HEK293 (cell line): ENCODE data around the gene ADPGK.

Source experiments
- CTCF ChIP-seq: fragments of 450-650 bp; formaldehyde crosslinking; IDR thresholded peaks from 2 replicates; pipeline ENCODE4 v1.5.1; 2016; ENCODE audit warnings: missing biosample characterization, missing genetic modification characterization
- KLF16 ChIP-seq: fragments of 450-650 bp; formaldehyde crosslinking; IDR thresholded peaks from 2 replicates; pipeline ENCODE4 v1.5.1; 2017; ENCODE audit warnings: missing biosample characterization, missing genetic modification characterization
- PATZ1 ChIP-seq: fragments of 450-650 bp; formaldehyde crosslinking; IDR thresholded peaks from 2 replicates; pipeline ENCODE4 v1.5.1; 2016; ENCODE audit warnings: missing biosample characterization, missing genetic modification characterization
- REST ChIP-seq: fragments of 450-650 bp; formaldehyde crosslinking; IDR thresholded peaks from 2 replicates; pipeline ENCODE4 v1.5.1; 2016; ENCODE audit warnings: missing biosample characterization, missing genetic modification characterization
- SP2 ChIP-seq: fragments of 450-650 bp; formaldehyde crosslinking; IDR thresholded peaks from 2 replicates; pipeline ENCODE4 v1.5.1; 2016; ENCODE audit warnings: missing biosample characterization, missing genetic modification characterization
- YY1 ChIP-seq: fragments of 450-650 bp; formaldehyde crosslinking; IDR thresholded peaks from 2 replicates; pipeline ENCODE4 v1.5.1; 2018; ENCODE audit warnings: missing biosample characterization, missing genetic modification characterization
- ZFP69B ChIP-seq: fragments of 450-650 bp; formaldehyde crosslinking; IDR thresholded peaks from 2 replicates; pipeline ENCODE4 v1.5.1; 2016; ENCODE audit warnings: missing biosample characterization, missing genetic modification characterization
- ZNF138 ChIP-seq: fragments of 450-650 bp; formaldehyde crosslinking; IDR thresholded peaks from 2 replicates; pipeline ENCODE4 v1.5.1; 2016; ENCODE audit warnings: missing biosample characterization, missing genetic modification characterization, borderline replicate concordance
- ZNF174 ChIP-seq: fragments of 450-650 bp; formaldehyde crosslinking; IDR thresholded peaks from 2 replicates; pipeline ENCODE4 v1.5.0; 2017; ENCODE audit warnings: missing biosample characterization, mild to moderate bottlenecking, missing genetic modification characterization
- ZNF248 ChIP-seq: fragments of 450-650 bp; formaldehyde crosslinking; IDR thresholded peaks from 2 replicates; pipeline ENCODE4 v1.5.1; 2017; ENCODE audit warnings: missing biosample characterization, missing genetic modification characterization
- ZNF266 ChIP-seq: fragments of 450-650 bp; formaldehyde crosslinking; IDR thresholded peaks from 2 replicates; pipeline ENCODE4 v1.5.1; 2016; ENCODE audit warnings: missing biosample characterization, missing genetic modification characterization, low read depth
- ZNF362 ChIP-seq: fragments of 450-650 bp; formaldehyde crosslinking; IDR thresholded peaks from 2 replicates; pipeline ENCODE4 v1.5.1; 2016; ENCODE audit warnings: missing biosample characterization, missing genetic modification characterization
- ZNF555 ChIP-seq: fragments of 450-650 bp; formaldehyde crosslinking; conservative IDR thresholded peaks from 2 replicates; pipeline ENCODE4 v1.5.1; 2017; ENCODE audit warnings: missing biosample characterization, mild to moderate bottlenecking, missing genetic modification characterization, inconsistent platforms
- ZNF660 ChIP-seq: fragments of 450-650 bp; IDR thresholded peaks from 2 replicates; pipeline ENCODE4 v1.5.1; 2018; ENCODE audit warnings: missing biosample characterization, mild to moderate bottlenecking, missing genetic modification characterization

GRCh38 chr15:72725446-72725845 lies 58.1 kb downstream of the ADPGK start:
- no peak for TF ChIP-seq CTCF
- TF ChIP-seq ZNF174: no peak
- TF ChIP-seq ZNF362: no peak
- no peak for TF ChIP-seq PATZ1 (tag by site-specific recombination)
- TF ChIP-seq REST: no peak
- no peak for TF ChIP-seq ZNF555 (tag by site-specific recombination)
- no peak for TF ChIP-seq ZFP69B (tag by site-specific recombination)
- no peak for TF ChIP-seq ZNF138 (tag by site-specific recombination)
- TF ChIP-seq YY1 (tag by site-specific recombination): no peak
- TF ChIP-seq ZNF266 (tag by site-specific recombination): no peak
- no peak for TF ChIP-seq ZNF660
- no peak for TF ChIP-seq KLF16 (tag by site-specific recombination)
- TF ChIP-seq SP2 (tag by site-specific recombination): no peak
- TF ChIP-seq ZNF248: no peak
